Measurements from ENCODE around the gene NRAP. TPM values are rescaled to one million over a fixed set of nuclear protein-coding genes. Genes with fewer than 3 reads are reported as not detected.

The NRAP gene
- total RNA-seq, 4 donors from 2014 or later: 811 to 2,339 (median 1,413) TPM

DNA sequence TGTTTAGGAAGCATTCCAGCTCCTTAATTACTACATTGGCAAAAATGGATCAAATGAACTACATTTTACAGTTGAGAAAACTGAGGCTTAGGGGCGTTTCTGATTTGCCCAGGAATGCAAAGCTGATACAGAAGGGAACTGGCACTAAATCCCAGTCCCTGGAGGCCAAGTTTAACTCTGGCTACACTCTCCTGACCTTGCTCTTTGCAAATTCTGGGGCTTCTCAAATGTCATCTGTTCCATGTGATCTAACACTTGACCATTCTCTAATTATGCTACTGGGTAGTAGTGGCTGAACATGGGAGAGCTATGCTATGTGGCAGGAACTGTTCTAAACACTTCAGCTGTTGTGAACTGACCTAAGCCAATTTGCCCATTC lies 122.3 kb downstream of the NRAP start:
- no peaks in the 10 kb centered on the region for H3K36me3 ChIP-seq
- H3K4me1 ChIP-seq: peaks cover 13 to 16% of the 10 kb centered on the region in 2 donors
- no peaks in the 10 kb centered on the region for H3K9me3 ChIP-seq
- in situ Hi-C loops (cut with MboI; ENCODE audit: low sequenced_read_pairs in 4 of 4): no loop called here
- DNase-seq: no peak
- TF ChIP-seq, protein P1, sequence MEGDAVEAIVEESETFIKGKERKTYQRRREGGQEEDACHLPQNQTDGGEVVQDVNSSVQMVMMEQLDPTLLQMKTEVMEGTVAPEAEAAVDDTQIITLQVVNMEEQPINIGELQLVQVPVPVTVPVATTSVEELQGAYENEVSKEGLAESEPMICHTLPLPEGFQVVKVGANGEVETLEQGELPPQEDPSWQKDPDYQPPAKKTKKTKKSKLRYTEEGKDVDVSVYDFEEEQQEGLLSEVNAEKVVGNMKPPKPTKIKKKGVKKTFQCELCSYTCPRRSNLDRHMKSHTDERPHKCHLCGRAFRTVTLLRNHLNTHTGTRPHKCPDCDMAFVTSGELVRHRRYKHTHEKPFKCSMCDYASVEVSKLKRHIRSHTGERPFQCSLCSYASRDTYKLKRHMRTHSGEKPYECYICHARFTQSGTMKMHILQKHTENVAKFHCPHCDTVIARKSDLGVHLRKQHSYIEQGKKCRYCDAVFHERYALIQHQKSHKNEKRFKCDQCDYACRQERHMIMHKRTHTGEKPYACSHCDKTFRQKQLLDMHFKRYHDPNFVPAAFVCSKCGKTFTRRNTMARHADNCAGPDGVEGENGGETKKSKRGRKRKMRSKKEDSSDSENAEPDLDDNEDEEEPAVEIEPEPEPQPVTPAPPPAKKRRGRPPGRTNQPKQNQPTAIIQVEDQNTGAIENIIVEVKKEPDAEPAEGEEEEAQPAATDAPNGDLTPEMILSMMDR (IDR thresholded peaks at IDR 0.05 in 4 of 5, conservative IDR thresholded peaks at IDR 0.05 in 1 of 5): no peak
- no peak for TF ChIP-seq POLR2A (IDR thresholded peaks at IDR 0.05)
- no peaks in the 10 kb centered on the region for H3K27me3 ChIP-seq
- ATAC-seq: peak; percentile 92 to 95
- H3K4me3 ChIP-seq: no peak overlapping the region
- intact Hi-C loops (cut with DNase I; ENCODE audit: low total_unique reads): no loop called here
- H3K27ac ChIP-seq: peak overlapping the region in 2 of 4 donors; percentile 10 to 17

- in situ Hi-C loops (cut with MboI; ENCODE audit: low sequenced_read_pairs in 4 of 4): no loop called here
- no peak for DNase-seq
- no peak for ATAC-seq
These were observed 122.8 kb downstream of the NRAP start for GRCh38 chr10:113540845-113541548.

DNA sequence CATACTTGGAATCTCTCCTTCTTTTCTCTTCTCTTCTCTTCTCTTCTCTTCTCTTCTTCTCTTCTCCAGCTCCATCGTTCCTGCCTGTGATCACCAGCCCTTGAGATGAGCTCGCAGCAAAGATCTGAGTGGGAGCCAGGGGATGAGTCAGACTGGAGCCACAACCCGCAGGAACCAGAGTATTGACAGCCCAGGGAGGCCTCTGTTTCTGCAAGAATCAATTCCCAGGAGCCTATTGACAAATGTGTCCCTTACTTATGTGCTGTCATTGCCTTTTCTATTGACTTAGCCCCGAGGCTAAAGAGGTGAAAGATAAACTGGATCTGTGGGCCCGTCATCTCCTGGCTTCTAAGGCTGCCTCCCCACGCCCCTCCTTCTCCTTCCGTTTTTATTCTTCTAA lies 124.1 kb downstream of the NRAP start:
- no peaks in the 10 kb centered on the region for H3K36me3 ChIP-seq
- H3K27ac ChIP-seq: no peak overlapping the region
- peaks cover 13 to 16% of the 10 kb centered on the region in 2 donors for H3K4me1 ChIP-seq
- no peak overlapping the region for H3K4me3 ChIP-seq
- TF ChIP-seq, protein P1 (IDR thresholded peaks at IDR 0.05 in 4 of 5, conservative IDR thresholded peaks at IDR 0.05 in 1 of 5): no peak
- TF ChIP-seq POLR2A (IDR thresholded peaks at IDR 0.05): no peak
- intact Hi-C loops (cut with DNase I; ENCODE audit: low total_unique reads): no loop called here
- ATAC-seq (no peak), DNase-seq (no peak)
- in situ Hi-C loops (cut with MboI; ENCODE audit: low sequenced_read_pairs in 4 of 4): no loop called here
- no peaks in the 10 kb centered on the region for H3K27me3 ChIP-seq
- H3K9me3 ChIP-seq: no peaks in the 10 kb centered on the region

More at GRCh38 chr10:113540845-113541548, 122.8 kb downstream of the NRAP start:
- TF ChIP-seq, protein P1 (IDR thresholded peaks at IDR 0.05 in 4 of 5, conservative IDR thresholded peaks at IDR 0.05 in 1 of 5): no peak
- no peak for TF ChIP-seq POLR2A (IDR thresholded peaks at IDR 0.05)
- H3K27me3 ChIP-seq: no peaks in the 10 kb centered on the region
- H3K36me3 ChIP-seq: no peaks in the 10 kb centered on the region
- no peak overlapping the region for H3K4me3 ChIP-seq
- intact Hi-C loops (cut with DNase I; ENCODE audit: low total_unique reads): no loop called here
- H3K27ac ChIP-seq: no peak overlapping the region
- H3K4me1 ChIP-seq: peaks cover 13 to 16% of the 10 kb centered on the region in 2 donors
- no peaks in the 10 kb centered on the region for H3K9me3 ChIP-seq

Other genes with a start within 250 kb of the NRAP start
- gene HABP2, start 111.0 kb downstream of the NRAP start, total RNA-seq: under 1 TPM in 2 of 4 donors, not detected in 2; 0.26 to 0.60 TPM
- 10 to 100 TPM in 2 of 4 donors, 1 to 10 TPM in 2; 5.3 to 23.9 (median 8.9) TPM for gene CASP7, start 15.9 kb upstream of the NRAP start, total RNA-seq
- not detected for gene PLEKHS1, start 87.6 kb upstream of the NRAP start, total RNA-seq
- gene DCLRE1A, start 190.0 kb upstream of the NRAP start, total RNA-seq: 1 to 10 TPM; 2.6 to 4.7 (median 3.8) TPM
- gene NHLRC2, start 190.6 kb upstream of the NRAP start, total RNA-seq: 100 to 1,000 TPM in 1 of 4 donors, 10 to 100 TPM in 3; 11.4 to 109 (median 40.7) TPM